A673 (cell line): ENCODE data around the gene DEPDC1. TPM values are rescaled to one million over a fixed set of nuclear protein-coding genes. Genes with fewer than 3 reads are reported as not detected.

Source experiments
- BruUV-seq: library from RNA; stranded (reverse); fragments of 400-500 nt; replicated peaks from 2 replicates; lab custom pipeline; 2021; lab: Mats Ljungman, UMichigan
- CTCF ChIA-PET: fragments of 300-600 bp; sonication (Branson Sonifier 250); formaldehyde crosslinking; loops from one replicate; lab custom pipeline; 2022; ENCODE audit warnings: antibody characterized with exemption; lab: Charles Lee
- POLR2A ChIA-PET: fragments of 300-600 bp; sonication (Branson Sonifier 250); formaldehyde crosslinking; loops from one replicate; lab custom pipeline; 2022; ENCODE audit warnings: antibody characterized with exemption; ENCODE audit not compliant: low non-redundant PET; lab: Charles Lee
- DNase-seq: peaks from one replicate; pipeline ENCODE4 v3.0.0-alpha.2; 2015; ENCODE audit warnings: low spot score
- H3K27ac ChIP-seq: fragments of 200-600 bp; sonication (generic); 2 replicates; pipeline ENCODE4 v1.5.1; 2016; ENCODE audit warnings: mixed run types, low read depth, mild to moderate bottlenecking, mixed read lengths, antibody characterized with exemption, low read length; ENCODE audit not compliant: poor library complexity, severe bottlenecking
- H3K27me3 ChIP-seq: fragments of 200-600 bp; sonication (generic); replicated peaks from 2 replicates; pipeline ENCODE4 v1.6.1; 2017; ENCODE audit warnings: mixed run types, low read depth, mild to moderate bottlenecking, mixed read lengths, antibody characterized with exemption, low read length; ENCODE audit not compliant: insufficient read depth, poor library complexity
- H3K36me3 ChIP-seq: fragments of 200-600 bp; sonication (generic); 2 replicates; pipeline ENCODE4 v1.6.1; 2016; ENCODE audit warnings: mixed run types, mild to moderate bottlenecking, mixed read lengths, antibody characterized with exemption, low read length; ENCODE audit not compliant: insufficient read depth, poor library complexity, severe bottlenecking
- H3K4me1 ChIP-seq: fragments of 200-600 bp; sonication (generic); 2 replicates; pipeline ENCODE4 v1.6.1; 2017; ENCODE audit warnings: mixed run types, mild to moderate bottlenecking, mixed read lengths, antibody characterized with exemption, low read length; ENCODE audit not compliant: insufficient read depth, poor library complexity, severe bottlenecking
- H3K4me3 ChIP-seq: fragments of 200-600 bp; sonication (generic); 2 replicates; pipeline ENCODE4 v1.5.1; 2016; ENCODE audit warnings: low read depth, mixed run types, mild to moderate bottlenecking, mixed read lengths, low read length; ENCODE audit not compliant: poor library complexity, severe bottlenecking
- H3K9me3 ChIP-seq: fragments of 200-600 bp; sonication (generic); 2 replicates; pipeline ENCODE4 v1.6.1; 2016; ENCODE audit warnings: mixed run types, low read depth, mild to moderate bottlenecking, mixed read lengths, antibody characterized with exemption, low read length; ENCODE audit not compliant: poor library complexity, severe bottlenecking
- CTCF ChIP-seq: fragments of 300-800, 200-600 bp; sonication (generic); conservative IDR thresholded peaks from 2 replicates; pipeline ENCODE4 v1.5.1; 2017; ENCODE audit warnings: low read depth, mild to moderate bottlenecking, antibody characterized with exemption, low read length, moderate library complexity, mixed read lengths
- EZH2 ChIP-seq: fragments of 200-600 bp; sonication (generic); IDR thresholded peaks from 2 replicates; pipeline ENCODE4 v1.6.1; 2017; ENCODE audit warnings: borderline replicate concordance, low read depth, mild to moderate bottlenecking, mixed read lengths, antibody characterized with exemption, low read length; ENCODE audit not compliant: poor library complexity, severe bottlenecking
- intact Hi-C: fragments of 100-400 bp; cut with micrococcal nuclease; formaldehyde crosslinking; loops from one replicate; pipeline ENCODE4 v1.10.0; 2022; ENCODE audit not compliant: unreplicated experiment
- total RNA-seq: library from RNA; stranded (reverse); gene quantifications from 2 replicates; pipeline ENCODE4 v1.2.3, GENCODE V29; 2021

DEPDC1 gene
- total RNA-seq, 1 experiment from 2014 or later: 70.3 TPM

GRCh38 chr1:68433395-68433794 lies 63.5 kb downstream of the DEPDC1 start:
- peaks cover 10% of the 10 kb centered on the region for H3K4me1 ChIP-seq
- H3K9me3 ChIP-seq: no peaks in the 10 kb centered on the region
- no peak overlapping the region for H3K4me3 ChIP-seq
- CTCF ChIA-PET: no interaction called here
- no peak overlapping the region for H3K27ac ChIP-seq
- no peak for TF ChIP-seq CTCF
- POLR2A ChIA-PET: no interaction called here
- BruUV-seq: no TSS peak
- no peak for DNase-seq
- intact Hi-C loops: no loop called here
- H3K36me3 ChIP-seq: no peaks in the 10 kb centered on the region
- no peaks in the 10 kb centered on the region for H3K27me3 ChIP-seq

- H3K4me1 ChIP-seq: no peaks in the 10 kb centered on the region
- H3K4me3 ChIP-seq: no peak overlapping the region
- BruUV-seq: no TSS peak
- no peak for TF ChIP-seq EZH2
- H3K27me3 ChIP-seq: no peaks in the 10 kb centered on the region
- no peaks in the 10 kb centered on the region for H3K9me3 ChIP-seq
- DNase-seq: no peak
- CTCF ChIA-PET: no interaction called here
- no peak overlapping the region for H3K27ac ChIP-seq
- intact Hi-C loops: no loop called here
- no peaks in the 10 kb centered on the region for H3K36me3 ChIP-seq
- POLR2A ChIA-PET: no interaction called here
These were observed 65.8 kb downstream of the DEPDC1 start for GRCh38 chr1:68431076-68431475.

GRCh38 chr1:68429233-68429808 lies 67.6 kb downstream of the DEPDC1 start:
- POLR2A ChIA-PET: no interaction called here
- TF ChIP-seq CTCF (no peak), EZH2 (no peak)
- Histone ChIP-seq H3K27ac (no peak overlapping the region), H3K9me3 (no peaks in the 10 kb centered on the region), H3K4me1 (no peaks in the 10 kb centered on the region), H3K27me3 (no peaks in the 10 kb centered on the region), H3K36me3 (no peaks in the 10 kb centered on the region), H3K4me3 (no peak overlapping the region)
- intact Hi-C loops: no loop called here
- CTCF ChIA-PET: no interaction called here
- no TSS peak for BruUV-seq
- DNase-seq: no peak

- TF ChIP-seq CTCF: no peak
- TF ChIP-seq EZH2: no peak
- BruUV-seq: no TSS peak
- no peaks in the 10 kb centered on the region for H3K4me1 ChIP-seq
- no peak for DNase-seq
- intact Hi-C loops: no loop called here
- ChIA-PET POLR2A (no interaction called here), CTCF (no interaction called here)
- no peak overlapping the region for H3K27ac ChIP-seq
- H3K27me3 ChIP-seq: no peaks in the 10 kb centered on the region
- H3K9me3 ChIP-seq: no peaks in the 10 kb centered on the region
- H3K4me3 ChIP-seq: no peak overlapping the region
- H3K36me3 ChIP-seq: no peaks in the 10 kb centered on the region
These were observed 70.3 kb downstream of the DEPDC1 start for GRCh38 chr1:68426594-68426993.
